Sigmoid colon (tissue), 7 donors: ENCODE data around the gene VMAC. TPM values are rescaled to one million over a fixed set of nuclear protein-coding genes. Genes with fewer than 3 reads are reported as not detected.
"Not testable (repeated sequence)": the region's sequence is repeated elsewhere in the genome, so short reads cannot be mapped to it uniquely, and the experiment has no call there.

Source experiments
- DNase-seq: peaks from one replicate; pipeline ENCODE4 v3.0.0-alpha.2; 2019
- H3K27ac ChIP-seq, 4 donors: fragments of 200-600 bp; sonication (generic); one replicate each; pipeline ENCODE4 v1.5.1; 2016 to 2019; ENCODE audit warnings: mild to moderate bottlenecking in 1 of 4
- H3K27me3 ChIP-seq, 3 donors: fragments of 200-600 bp; sonication (generic); one replicate each; pipeline ENCODE4 v1.5.1; 2019; ENCODE audit warnings: mild to moderate bottlenecking in 1 of 3
- H3K36me3 ChIP-seq, 4 donors: fragments of 200-600 bp; sonication (generic); one replicate each; pipeline ENCODE4 v1.5.1; 2016 to 2019
- H3K4me1 ChIP-seq, 4 donors: fragments of 200-600 bp; sonication (generic); one replicate each; pipeline ENCODE4 v1.5.1; 2017 to 2019
- H3K4me3 ChIP-seq, 4 donors: fragments of 200-600 bp; sonication (generic); one replicate each; pipeline ENCODE4 v1.5.1; 2017 to 2019; ENCODE audit warnings: mild to moderate bottlenecking in 2 of 4, moderate library complexity in 1 of 4
- H3K9me3 ChIP-seq, 4 donors: fragments of 200-600 bp in 3 of 4; sonication (generic) in 3 of 4; one replicate each; pipeline versions ENCODE4 v1.5.1 to v1.6.1; 2013 to 2019
- CTCF ChIP-seq, 4 experiments: fragments of 450-650 bp in 3 of 4; fragments of 200-600 bp in 1 of 4; IDR thresholded peaks; one replicate each; pipeline ENCODE4 v1.5.1; 2016 to 2019; ENCODE audit warnings: antibody characterized with exemption in 4 of 4, mild to moderate bottlenecking in 3 of 4, moderate library complexity in 2 of 4
- EP300 ChIP-seq, 4 donors: sonication (generic); formaldehyde crosslinking; IDR thresholded peaks; one replicate each; pipeline ENCODE4 v1.6.1; 2017; ENCODE audit warnings: antibody characterized with exemption in 4 of 4
- POLR2A ChIP-seq, 2 donors: fragments of 450-650 bp; IDR thresholded peaks; one replicate each; pipeline ENCODE4 v1.6.1; 2016; ENCODE audit warnings: antibody characterized with exemption in 2 of 2, mild to moderate bottlenecking in 2 of 2, moderate library complexity in 2 of 2
- POLR2AphosphoS5 ChIP-seq, 4 donors: sonication (generic); formaldehyde crosslinking; IDR thresholded peaks; one replicate each; pipeline ENCODE4 v1.6.1; 2017; ENCODE audit warnings: antibody characterized with exemption in 4 of 4
- WGBS, 2 donors: extraction: QIAGEN DNeasy Blood & Tissue Kit; methylation state at CpG; one replicate each; pipeline ENCODE4 v1.1.7; 2013; 5-methylcytosine and 5-hydroxymethylcytosine counted together
- intact Hi-C: fragments of 100-400 bp; cut with DNase I; formaldehyde crosslinking; loops from one replicate; pipeline ENCODE4 v1.15.1; 2023
- polyA plus RNA-seq, 3 donors: library from polyadenylated mRNA; stranded (reverse); fragments of 200-250 nt; gene quantifications; one replicate each; pipeline ENCODE4 v1.2.3, GENCODE V29; 2013
- total RNA-seq, 4 donors: library from RNA; depleted of rRNA; stranded (reverse); fragments of >200 nt; gene quantifications; one replicate each; pipeline ENCODE4 v1.1.0, GENCODE V29; 2016
- donor health status: healthy with polysubstance abuse.
- donor health status: Bipolar disorder and iron deficiency.
- donor health status: healthy.

VMAC gene
- total and polyA plus RNA-seq, 7 donors, result 1.6 to 14.4 (median 6.4) TPM

GRCh38 chr19:5883157-5883873 is 21.4 kb upstream of the VMAC start:
- H3K9me3 ChIP-seq, result not testable (repeated sequence)
- peaks cover 0 to 54% (median 37%) of the 10 kb centered on the region in 4 donors for H3K4me1 ChIP-seq

GRCh38 chr19:5884065-5884811 is 20.4 kb upstream of the VMAC start:
- Histone ChIP-seq H3K27ac (peak overlapping the region in 3 of 4 donors; percentile 79 to 94 (median 88)), H3K4me1 (peaks cover 0 to 49% (median 33%) of the 10 kb centered on the region in 4 donors)
- 82 to 86% methylated on average over 11 of the region's 11 CpGs for WGBS, 2 donors

More at GRCh38 chr19:5883157-5883873, 21.4 kb upstream of the VMAC start:
- intact Hi-C loops, H3K36me3 ChIP-seq, H3K27me3 ChIP-seq, H3K4me3 ChIP-seq, DNase-seq: not testable (repeated sequence)
- 61 to 80% methylated on average over 13 of the region's 13 CpGs for WGBS, 2 donors
- TF ChIP-seq POLR2AphosphoS5 (IDR thresholded peaks at IDR 0.05), result peak in 1 of 4 donors; percentile 1
- H3K27ac ChIP-seq, result peak overlapping the region; percentile 56 to 94 (median 84)

GRCh38 chr19:5889288-5889971 is 15.2 kb upstream of the VMAC start:
- H3K36me3 ChIP-seq, result peaks cover 0 to 5% (median 0%) of the 10 kb centered on the region in 4 donors
- WGBS, 2 donors, result 47 to 61% methylated on average over 17 of the region's 17 CpGs
- DNase-seq, result no peak
- H3K27me3 ChIP-seq, result no peaks in the 10 kb centered on the region
- H3K27ac ChIP-seq, result peak overlapping the region; percentile 63 to 87 (median 78)
- intact Hi-C loops, result no loop called here
- peaks cover 0 to 40% (median 35%) of the 10 kb centered on the region in 4 donors for H3K4me1 ChIP-seq
- TF ChIP-seq EP300 (IDR thresholded peaks at IDR 0.05) (peak in 2 of 4 donors; percentile 64 to 72), CTCF (IDR thresholded peaks at IDR 0.05) (peak in 1 of 4 experiments; percentile 12), POLR2AphosphoS5 (IDR thresholded peaks at IDR 0.05) (peak in 3 of 4 donors; percentile 54 to 77 (median 67)), POLR2A (IDR thresholded peaks at IDR 0.05) (no peak)
- no peak overlapping the region for H3K4me3 ChIP-seq
- no peaks in the 10 kb centered on the region for H3K9me3 ChIP-seq

More at GRCh38 chr19:5884065-5884811, 20.4 kb upstream of the VMAC start:
- DNase-seq, H3K9me3 ChIP-seq, intact Hi-C loops, H3K4me3 ChIP-seq, H3K27me3 ChIP-seq, H3K36me3 ChIP-seq: not testable (repeated sequence)

- TF ChIP-seq POLR2AphosphoS5 (IDR thresholded peaks at IDR 0.05), result no peak
- no peak for TF ChIP-seq EP300 (IDR thresholded peaks at IDR 0.05)
- TF ChIP-seq CTCF (IDR thresholded peaks at IDR 0.05), result no peak
- no peak for TF ChIP-seq POLR2A (IDR thresholded peaks at IDR 0.05)
- Histone ChIP-seq H3K4me3 (no peak overlapping the region), H3K4me1 (peaks cover 0 to 38% (median 35%) of the 10 kb centered on the region in 4 donors), H3K27me3 (no peaks in the 10 kb centered on the region), H3K27ac (peak overlapping the region; percentile 63 to 87 (median 78)), H3K9me3 (no peaks in the 10 kb centered on the region), H3K36me3 (peaks cover 0 to 12% (median under 1%) of the 10 kb centered on the region in 4 donors)
- no peak for DNase-seq
- 44 to 61% methylated on average over 10 of the region's 10 CpGs for WGBS, 2 donors
- intact Hi-C loops, result loop anchor here (2.0 kb wide), 1 partner anchor 61 kb away; no protein-coding TSS in a partner anchor
Measured at GRCh38 chr19:5890099-5890498, 14.6 kb upstream of the VMAC start.

GRCh38 chr19:5891572-5891937 is 13.1 kb upstream of the VMAC start:
- TF ChIP-seq POLR2AphosphoS5 (IDR thresholded peaks at IDR 0.05), result peak in 1 of 4 donors; percentile 33
- no peak for TF ChIP-seq POLR2A (IDR thresholded peaks at IDR 0.05)
- Histone ChIP-seq H3K27me3 (no peaks in the 10 kb centered on the region), H3K27ac (peak overlapping the region in 2 of 4 donors; percentile 83 to 87), H3K36me3 (peaks cover 6 to 26% (median 10%) of the 10 kb centered on the region in 4 donors), H3K4me1 (peaks cover 0 to 38% (median 35%) of the 10 kb centered on the region in 4 donors), H3K4me3 (no peak overlapping the region), H3K9me3 (no peaks in the 10 kb centered on the region)
- intact Hi-C loops, result loop anchor here (2.0 kb wide), 1 partner anchor 63 kb away; no protein-coding TSS in a partner anchor
- 44 to 67% methylated on average over 4 of the region's 4 CpGs for WGBS, 2 donors
- no peak for DNase-seq
